ENCODE results near the gene ZNFX1.

GRCh38 chr20:49268600-49269365 is 9.1 kb downstream of the ZNFX1 start:
- TF ChIP-seq FOXJ3 (CRISPR knock-in tag; IDR thresholded peaks at IDR 0.05) (no peak), REST (IDR thresholded peaks at IDR 0.05; ENCODE audit: low read depth, low read length) (no peak), ZBTB33 (IDR thresholded peaks at IDR 0.05; ENCODE audit: borderline replicate concordance, low read depth) (no peak), TAF1 (IDR thresholded peaks at IDR 0.05; ENCODE audit: borderline replicate concordance, low read depth, low read length) (no peak)
